ENCODE results near the gene SEC11A.
"Not testable (repeated sequence)": the region's sequence is repeated elsewhere in the genome, so short reads cannot be mapped to it uniquely, and the experiment has no call there.

Gene SEC11A

GRCh38 chr15:84741121-84741520 lies 25.2 kb upstream of the SEC11A start:
- no peak for FAIRE-seq
- no peak for DNase-seq (ENCODE audit: insufficient read length, low spot score)
- no peak for TF ChIP-seq POLR2AphosphoS5 (IDR thresholded peaks at IDR 0.05; ENCODE audit: low read depth, low read length)
- TF ChIP-seq PAX5 (IDR thresholded peaks at IDR 0.05; ENCODE audit: insufficient read depth, low read length, severe bottlenecking), result no peak
- TF ChIP-seq POU2F2 (IDR thresholded peaks at IDR 0.05; ENCODE audit: low read depth, low read length), result no peak
- TF ChIP-seq TAF1 (IDR thresholded peaks at IDR 0.05; ENCODE audit: low read depth, low read length), result no peak
- TF ChIP-seq SPI1 (IDR thresholded peaks at IDR 0.05; ENCODE audit: low read depth, low read length), result no peak
- no peak for TF ChIP-seq POLR2A (IDR thresholded peaks at IDR 0.05; ENCODE audit: low read depth, low read length)

GRCh38 chr15:84740691-84741090 lies 24.8 kb upstream of the SEC11A start:
- FAIRE-seq (no peak), DNase-seq (ENCODE audit: insufficient read length, low spot score) (no peak)
- TF ChIP-seq TAF1 (IDR thresholded peaks at IDR 0.05; ENCODE audit: low read depth, low read length) (no peak), POLR2AphosphoS5 (IDR thresholded peaks at IDR 0.05; ENCODE audit: low read depth, low read length) (no peak), POLR2A (IDR thresholded peaks at IDR 0.05; ENCODE audit: low read depth, low read length) (no peak), PAX5 (IDR thresholded peaks at IDR 0.05; ENCODE audit: insufficient read depth, low read length, severe bottlenecking) (no peak), POU2F2 (IDR thresholded peaks at IDR 0.05; ENCODE audit: low read depth, low read length) (no peak), SPI1 (IDR thresholded peaks at IDR 0.05; ENCODE audit: low read depth, low read length) (no peak)

- no peak for FAIRE-seq
- TF ChIP-seq POLR2AphosphoS5 (IDR thresholded peaks at IDR 0.05; ENCODE audit: low read depth, low read length) (no peak), PAX5 (IDR thresholded peaks at IDR 0.05; ENCODE audit: insufficient read depth, low read length, severe bottlenecking) (no peak), TAF1 (IDR thresholded peaks at IDR 0.05; ENCODE audit: low read depth, low read length) (no peak), SPI1 (IDR thresholded peaks at IDR 0.05; ENCODE audit: low read depth, low read length) (no peak), POLR2A (IDR thresholded peaks at IDR 0.05; ENCODE audit: low read depth, low read length) (no peak), POU2F2 (IDR thresholded peaks at IDR 0.05; ENCODE audit: low read depth, low read length) (no peak)
- DNase-seq (ENCODE audit: insufficient read length, low spot score), result no peak
Measured at GRCh38 chr15:84737005-84737404, 21.1 kb upstream of the SEC11A start.

- DNase-seq (ENCODE audit: insufficient read length, low spot score) (no peak), FAIRE-seq (peak; percentile 78)
- TF ChIP-seq PAX5 (IDR thresholded peaks at IDR 0.05; ENCODE audit: insufficient read depth, low read length, severe bottlenecking), result no peak
- no peak for TF ChIP-seq POU2F2 (IDR thresholded peaks at IDR 0.05; ENCODE audit: low read depth, low read length)
- TF ChIP-seq SPI1 (IDR thresholded peaks at IDR 0.05; ENCODE audit: low read depth, low read length), result no peak
- TF ChIP-seq TAF1 (IDR thresholded peaks at IDR 0.05; ENCODE audit: low read depth, low read length), result no peak
- no peak for TF ChIP-seq POLR2A (IDR thresholded peaks at IDR 0.05; ENCODE audit: low read depth, low read length)
- TF ChIP-seq POLR2AphosphoS5 (IDR thresholded peaks at IDR 0.05; ENCODE audit: low read depth, low read length), result no peak
Measured at GRCh38 chr15:84736375-84736774, 20.4 kb upstream of the SEC11A start.

- not testable (repeated sequence) for DNase-seq (ENCODE audit: insufficient read length, low spot score); FAIRE-seq
- 0 out of 2 replicates have a peak, but pooled peaks have one; percentile 5 for TF ChIP-seq SPI1 (IDR thresholded peaks at IDR 0.05; ENCODE audit: low read depth, low read length)
Measured at GRCh38 chr15:84735480-84736061, 19.6 kb upstream of the SEC11A start.

GRCh38 chr15:84734794-84735479 lies 19.0 kb upstream of the SEC11A start:
- DNase-seq (ENCODE audit: insufficient read length, low spot score) (no peak), FAIRE-seq (peak; percentile 97)
- no peak for TF ChIP-seq POLR2AphosphoS5 (IDR thresholded peaks at IDR 0.05; ENCODE audit: low read depth, low read length)
- TF ChIP-seq SPI1 (IDR thresholded peaks at IDR 0.05; ENCODE audit: low read depth, low read length), result 0 out of 2 replicates have a peak, but pooled peaks have one; percentile 24

GRCh38 chr15:84731774-84732173 lies 15.8 kb upstream of the SEC11A start:
- TF ChIP-seq POLR2A (IDR thresholded peaks at IDR 0.05; ENCODE audit: low read depth, low read length) (no peak), POLR2AphosphoS5 (IDR thresholded peaks at IDR 0.05; ENCODE audit: low read depth, low read length) (no peak), POU2F2 (IDR thresholded peaks at IDR 0.05; ENCODE audit: low read depth, low read length) (no peak), TAF1 (IDR thresholded peaks at IDR 0.05; ENCODE audit: low read depth, low read length) (no peak), SPI1 (IDR thresholded peaks at IDR 0.05; ENCODE audit: low read depth, low read length) (no peak), PAX5 (IDR thresholded peaks at IDR 0.05; ENCODE audit: insufficient read depth, low read length, severe bottlenecking) (no peak)
- no peak for DNase-seq (ENCODE audit: insufficient read length, low spot score)
- FAIRE-seq, result no peak

- DNase-seq (ENCODE audit: insufficient read length, low spot score) (no peak), FAIRE-seq (no peak)
Measured at GRCh38 chr15:84727429-84727828, 11.5 kb upstream of the SEC11A start.

GRCh38 chr15:84725001-84725491 lies 9.1 kb upstream of the SEC11A start:
- FAIRE-seq (peak; percentile 94), DNase-seq (ENCODE audit: insufficient read length, low spot score) (no peak)
- TF ChIP-seq PAX5 (IDR thresholded peaks at IDR 0.05; ENCODE audit: insufficient read depth, low read length, severe bottlenecking), result no peak
- TF ChIP-seq SPI1 (IDR thresholded peaks at IDR 0.05; ENCODE audit: low read depth, low read length), result peak; percentile 88
- no peak for TF ChIP-seq POLR2A (IDR thresholded peaks at IDR 0.05; ENCODE audit: low read depth, low read length)
- TF ChIP-seq POU2F2 (IDR thresholded peaks at IDR 0.05; ENCODE audit: low read depth, low read length), result no peak

More at GRCh38 chr15:84727429-84727828, 11.5 kb upstream of the SEC11A start:
- no peak for TF ChIP-seq POLR2AphosphoS5 (IDR thresholded peaks at IDR 0.05; ENCODE audit: low read depth, low read length)

- no peak for DNase-seq (ENCODE audit: insufficient read length, low spot score)
- no peak for TF ChIP-seq TAF1 (IDR thresholded peaks at IDR 0.05; ENCODE audit: low read depth, low read length)
- TF ChIP-seq SPI1 (IDR thresholded peaks at IDR 0.05; ENCODE audit: low read depth, low read length), result no peak
- TF ChIP-seq POLR2A (IDR thresholded peaks at IDR 0.05; ENCODE audit: low read depth, low read length), result no peak
- TF ChIP-seq POU2F2 (IDR thresholded peaks at IDR 0.05; ENCODE audit: low read depth, low read length), result no peak
- no peak for TF ChIP-seq POLR2AphosphoS5 (IDR thresholded peaks at IDR 0.05; ENCODE audit: low read depth, low read length)
- TF ChIP-seq PAX5 (IDR thresholded peaks at IDR 0.05; ENCODE audit: insufficient read depth, low read length, severe bottlenecking), result no peak
- no peak for FAIRE-seq
Measured at GRCh38 chr15:84722628-84723027, 6.7 kb upstream of the SEC11A start.

All from GM12891 (cell line).